ENCODE measurements around the gene PANX2.
A peak's percentile ranks its signal among the peaks of the same experiment; 100 is the strongest.
"Not testable (repeated sequence)": the region's sequence is repeated elsewhere in the genome, so short reads cannot be mapped to it uniquely, and the experiment has no call there.

The PANX2 gene

DNA sequence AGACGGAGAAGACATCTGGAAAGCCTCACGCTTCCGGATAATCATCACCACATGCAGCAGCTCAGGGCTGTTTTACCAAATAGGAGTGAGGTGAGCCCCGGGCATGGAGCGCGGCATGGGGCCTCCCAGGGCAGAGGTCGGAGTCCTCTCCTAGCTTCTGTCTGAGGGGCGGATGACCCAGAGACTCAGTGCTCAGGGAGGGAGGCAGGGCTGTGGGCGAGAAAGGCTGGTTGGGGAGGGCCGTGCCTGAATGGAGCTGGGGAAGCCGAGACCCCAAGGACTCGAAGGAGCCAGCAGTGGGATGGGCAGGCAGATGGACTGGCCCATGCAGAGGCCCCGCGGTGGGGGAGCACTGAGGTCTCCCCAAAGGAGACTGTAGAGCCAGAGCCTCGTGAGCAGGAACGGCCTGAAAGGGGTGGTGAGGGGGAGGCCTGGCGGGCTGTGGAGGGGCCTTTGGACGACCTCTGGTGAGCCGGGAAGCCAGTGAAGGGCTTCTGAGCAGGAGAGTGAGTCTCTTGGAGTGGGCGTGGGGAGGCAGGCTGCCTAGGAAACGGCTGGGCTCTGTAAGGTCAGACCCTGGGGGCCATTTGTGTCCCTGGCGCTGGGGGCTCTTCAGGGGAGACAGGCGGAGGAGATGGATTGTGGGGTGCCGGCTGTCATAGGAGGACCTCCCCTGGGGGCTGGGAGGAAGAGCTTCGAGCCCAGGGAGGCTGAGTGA, 24.7 kb upstream of the PANX2 start:
- peak; percentile 27 for DNase-seq
- Mint-ChIP-seq H3K4me3 (peak overlapping the region; percentile 64), H3K9me3 (no peaks in the 10 kb centered on the region), H3K27ac (peak overlapping the region; percentile 66), H3K4me1 (peaks cover 51% of the 10 kb centered on the region), H3K27me3 (ENCODE audit: low read depth, poor library complexity) (peaks cover 30% of the 10 kb centered on the region), H3K36me3 (ENCODE audit: low read depth) (no peaks in the 10 kb centered on the region)
- TF ChIP-seq, protein P1, sequence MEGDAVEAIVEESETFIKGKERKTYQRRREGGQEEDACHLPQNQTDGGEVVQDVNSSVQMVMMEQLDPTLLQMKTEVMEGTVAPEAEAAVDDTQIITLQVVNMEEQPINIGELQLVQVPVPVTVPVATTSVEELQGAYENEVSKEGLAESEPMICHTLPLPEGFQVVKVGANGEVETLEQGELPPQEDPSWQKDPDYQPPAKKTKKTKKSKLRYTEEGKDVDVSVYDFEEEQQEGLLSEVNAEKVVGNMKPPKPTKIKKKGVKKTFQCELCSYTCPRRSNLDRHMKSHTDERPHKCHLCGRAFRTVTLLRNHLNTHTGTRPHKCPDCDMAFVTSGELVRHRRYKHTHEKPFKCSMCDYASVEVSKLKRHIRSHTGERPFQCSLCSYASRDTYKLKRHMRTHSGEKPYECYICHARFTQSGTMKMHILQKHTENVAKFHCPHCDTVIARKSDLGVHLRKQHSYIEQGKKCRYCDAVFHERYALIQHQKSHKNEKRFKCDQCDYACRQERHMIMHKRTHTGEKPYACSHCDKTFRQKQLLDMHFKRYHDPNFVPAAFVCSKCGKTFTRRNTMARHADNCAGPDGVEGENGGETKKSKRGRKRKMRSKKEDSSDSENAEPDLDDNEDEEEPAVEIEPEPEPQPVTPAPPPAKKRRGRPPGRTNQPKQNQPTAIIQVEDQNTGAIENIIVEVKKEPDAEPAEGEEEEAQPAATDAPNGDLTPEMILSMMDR (IDR thresholded peaks at IDR 0.05), result no peak

DNA sequence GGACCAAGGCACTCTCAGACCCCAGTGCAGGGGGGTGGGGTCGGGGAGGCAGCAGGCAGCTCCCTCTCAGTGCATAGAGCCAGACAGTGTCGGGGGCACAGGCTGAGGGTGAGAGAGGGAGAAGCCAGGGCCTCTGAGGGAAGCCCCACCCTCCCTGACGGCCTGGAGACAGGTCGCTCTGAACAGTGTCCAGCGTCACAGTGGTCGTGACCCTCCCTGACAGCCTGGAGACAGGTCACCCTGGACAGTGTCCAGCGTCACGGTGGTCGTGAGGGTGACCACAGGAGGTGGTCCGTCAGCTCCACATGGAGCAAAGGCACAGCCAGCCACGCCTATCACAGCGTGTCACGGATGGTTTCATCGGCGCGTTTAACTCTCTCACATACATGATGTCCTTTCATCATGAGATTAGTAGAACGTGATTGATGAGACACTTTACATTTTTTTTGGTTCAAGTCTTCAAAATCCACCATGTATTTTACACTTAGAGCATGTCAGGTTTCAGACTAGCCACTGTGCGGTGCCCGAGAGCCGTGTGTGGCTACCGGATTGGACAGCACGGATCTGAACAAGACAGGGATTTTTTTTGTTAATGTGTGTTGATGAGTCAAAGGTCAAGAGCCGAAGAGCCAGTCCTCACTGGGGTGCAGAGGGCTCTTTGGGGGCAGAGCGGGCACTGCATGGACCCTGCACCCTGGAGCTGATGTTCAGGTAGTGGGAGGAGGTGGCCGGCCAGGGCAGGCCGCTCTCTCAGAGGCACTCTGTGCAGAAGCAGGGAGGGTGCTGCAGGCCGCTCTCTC, 23.9 kb upstream of the PANX2 start:
- H3K27ac Mint-ChIP-seq, result peak overlapping the region; percentile 4
- H3K9me3 Mint-ChIP-seq, result no peaks in the 10 kb centered on the region
- H3K27me3 Mint-ChIP-seq (ENCODE audit: low read depth, poor library complexity), result peaks cover 27% of the 10 kb centered on the region
- no peaks in the 10 kb centered on the region for H3K36me3 Mint-ChIP-seq (ENCODE audit: low read depth)
- peak; percentile 59 for DNase-seq
- H3K4me3 Mint-ChIP-seq, result peak overlapping the region; percentile 74
- TF ChIP-seq, protein P1 (IDR thresholded peaks at IDR 0.05), result peak; percentile 56
- peaks cover 53% of the 10 kb centered on the region for H3K4me1 Mint-ChIP-seq

DNA sequence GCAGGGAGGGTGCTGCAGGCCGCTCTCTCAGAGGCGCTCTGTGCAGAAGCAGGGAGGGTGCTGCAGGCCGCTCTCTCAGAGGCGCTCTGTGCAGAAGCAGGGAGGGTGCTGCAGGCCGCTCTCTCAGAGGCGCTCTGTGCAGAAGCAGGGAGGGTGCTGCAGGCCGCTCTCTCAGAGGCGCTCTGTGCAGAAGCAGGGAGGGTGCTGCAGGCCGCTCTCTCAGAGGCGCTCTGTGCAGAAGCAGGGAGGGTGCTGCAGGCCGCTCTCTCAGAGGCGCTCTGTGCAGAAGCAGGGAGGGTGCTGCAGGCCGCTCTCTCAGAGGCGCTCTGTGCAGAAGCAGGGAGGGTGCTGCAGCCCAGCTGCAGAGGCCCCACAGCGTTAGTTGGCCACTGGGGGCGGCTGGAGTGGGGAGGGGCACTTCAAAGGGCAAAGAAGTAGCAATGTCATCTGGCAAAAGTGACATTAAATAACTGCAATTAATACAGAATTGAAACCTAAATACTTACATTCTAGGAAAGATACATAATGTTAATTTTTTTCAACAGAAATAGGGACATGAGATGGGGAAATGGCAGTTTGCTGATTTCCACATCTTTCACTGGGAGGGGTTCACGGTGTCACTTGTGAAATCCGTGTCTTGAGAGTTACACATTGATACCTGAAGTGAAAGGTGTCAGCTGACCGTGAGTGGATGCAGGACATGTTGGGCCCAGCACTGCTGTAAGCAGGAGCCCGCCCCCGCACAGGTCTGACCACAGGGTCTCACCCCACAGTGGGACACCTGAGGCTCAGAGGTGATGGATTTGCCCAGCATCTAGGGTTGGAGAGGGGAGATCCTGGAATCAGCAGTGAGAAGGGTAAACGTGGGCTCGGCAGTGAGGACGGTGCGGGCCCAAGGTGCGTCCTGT, 23.0 kb upstream of the PANX2 start:
- DNase-seq; H3K4me3 Mint-ChIP-seq; H3K36me3 Mint-ChIP-seq (ENCODE audit: low read depth); H3K27ac Mint-ChIP-seq; H3K9me3 Mint-ChIP-seq: not testable (repeated sequence)
- H3K4me1 Mint-ChIP-seq, result peaks cover 44% of the 10 kb centered on the region
- H3K27me3 Mint-ChIP-seq (ENCODE audit: low read depth, poor library complexity), result peaks cover 27% of the 10 kb centered on the region

DNA sequence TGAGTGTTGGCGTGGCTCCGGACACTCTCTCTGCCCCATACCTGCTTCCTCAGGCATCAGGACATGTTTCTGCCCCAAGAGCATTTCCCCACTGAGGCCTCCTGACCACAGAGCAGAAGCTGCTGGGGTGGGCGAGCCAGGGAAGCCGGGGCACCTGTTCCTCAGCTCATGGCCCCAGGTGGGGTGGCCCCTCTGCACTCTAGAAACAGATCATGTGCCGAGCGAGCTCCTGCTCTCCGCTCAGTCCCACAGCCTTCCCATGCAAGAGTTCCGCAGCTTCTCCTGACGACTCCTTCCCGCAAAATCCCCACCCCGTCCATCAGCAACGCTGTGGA, 22.4 kb upstream of the PANX2 start:
- no peak for DNase-seq
- TF ChIP-seq, protein P1 (IDR thresholded peaks at IDR 0.05), result no peak
- no peak overlapping the region for H3K4me3 Mint-ChIP-seq
- H3K9me3 Mint-ChIP-seq, result no peaks in the 10 kb centered on the region
- peaks cover 38% of the 10 kb centered on the region for H3K4me1 Mint-ChIP-seq
- peaks cover 26% of the 10 kb centered on the region for H3K27me3 Mint-ChIP-seq (ENCODE audit: low read depth, poor library complexity)
- H3K36me3 Mint-ChIP-seq (ENCODE audit: low read depth), result no peaks in the 10 kb centered on the region
- H3K27ac Mint-ChIP-seq, result no peak overlapping the region

DNA sequence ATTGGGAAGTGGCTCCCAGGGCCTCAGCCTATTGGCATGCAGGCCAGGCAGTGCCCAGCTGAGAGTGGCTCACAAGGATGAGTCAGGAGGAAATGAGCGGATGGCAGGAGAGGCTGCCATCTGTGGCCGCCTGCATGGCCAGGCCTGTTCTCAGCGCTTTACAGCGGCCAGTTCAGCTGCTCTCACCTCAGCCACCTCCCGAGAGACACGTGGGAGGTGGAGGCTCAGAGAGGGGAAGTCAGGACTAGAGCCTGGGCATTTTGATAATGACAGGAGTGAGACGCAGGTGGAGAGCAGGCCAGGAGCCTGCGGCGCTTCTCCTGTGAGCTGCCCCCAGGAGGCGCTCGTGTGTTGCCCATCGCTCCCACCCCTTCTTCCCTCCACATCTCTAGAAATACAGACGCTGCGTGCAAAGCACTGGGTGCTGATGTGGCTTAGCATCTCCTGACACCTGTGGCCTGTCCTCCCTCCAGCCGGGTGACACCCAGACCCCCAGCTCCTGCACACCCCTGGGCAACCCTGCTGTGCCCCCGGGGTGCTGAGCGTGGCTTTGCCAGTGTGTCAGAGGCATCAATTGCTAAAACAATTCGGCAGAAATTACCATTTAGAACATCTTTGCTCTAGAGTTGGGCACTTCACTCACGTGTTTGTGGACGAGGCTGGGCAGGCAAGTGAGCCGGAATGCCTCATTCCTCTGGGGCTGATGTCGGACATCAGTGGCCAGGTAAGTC, 21.4 kb upstream of the PANX2 start:
- Mint-ChIP-seq H3K36me3 (ENCODE audit: low read depth) (no peaks in the 10 kb centered on the region), H3K4me1 (peaks cover 36% of the 10 kb centered on the region)

More for the DNA sequence above, 21.4 kb upstream of the PANX2 start:
- Mint-ChIP-seq H3K27me3 (ENCODE audit: low read depth, poor library complexity) (peaks cover 20% of the 10 kb centered on the region), H3K27ac (no peak overlapping the region), H3K9me3 (no peaks in the 10 kb centered on the region), H3K4me3 (no peak overlapping the region)
- TF ChIP-seq, protein P1 (IDR thresholded peaks at IDR 0.05), result peak; percentile 86
- peak; percentile 65 for DNase-seq
